Smooth muscle cell (in vitro differentiated cells): Measurements from ENCODE around the gene ACADM. TPM values are rescaled to one million over a fixed set of nuclear protein-coding genes. Genes with fewer than 3 reads are reported as not detected.

ENCODE experiments used
- DNase-seq: peaks from one replicate; lab custom pipeline; 2025; ENCODE audit not compliant: unreplicated experiment; lab: John Stamatoyannopoulos, UW
- H2AFZ ChIP-seq: fragments of 200-600 bp; sonication (generic); 2 replicates; pipeline ENCODE4 v1.6.0; 2016; ENCODE audit warnings: antibody characterized with exemption, low read depth, mild to moderate bottlenecking
- H3F3A ChIP-seq: fragments of 200-600 bp; sonication (generic); 2 replicates; pipeline ENCODE4 v1.6.0; 2017; ENCODE audit warnings: antibody characterized with exemption, low read depth
- H3K27ac ChIP-seq: fragments of 200-600 bp; sonication (generic); 2 replicates; pipeline ENCODE4 v1.5.1; 2016; ENCODE audit warnings: low read depth, mild to moderate bottlenecking
- H3K27me3 ChIP-seq: fragments of 200-600 bp; sonication (generic); 2 replicates; pipeline ENCODE4 v1.6.1; 2016; ENCODE audit warnings: low read depth, mild to moderate bottlenecking
- H3K36me3 ChIP-seq: fragments of 200-600 bp; sonication (generic); 2 replicates; pipeline ENCODE4 v1.5.1; 2016; ENCODE audit warnings: low read depth
- H3K4me1 ChIP-seq: fragments of 200-600 bp; sonication (generic); 2 replicates; pipeline ENCODE4 v1.5.1; 2016; ENCODE audit warnings: low read depth
- H3K4me2 ChIP-seq: fragments of 200-600 bp; sonication (generic); 2 replicates; pipeline ENCODE4 v1.6.0; 2016; ENCODE audit warnings: mild to moderate bottlenecking
- H3K4me3 ChIP-seq: fragments of 200-600 bp; sonication (generic); 2 replicates; pipeline ENCODE4 v1.5.1; 2016; ENCODE audit warnings: mild to moderate bottlenecking
- H3K79me2 ChIP-seq: fragments of 200-600 bp; sonication (generic); 2 replicates; pipeline ENCODE4 v1.6.0; 2016; ENCODE audit warnings: low read depth, mild to moderate bottlenecking
- H3K9ac ChIP-seq: fragments of 200-600 bp; sonication (generic); 2 replicates; pipeline ENCODE4 v1.6.0; 2016; ENCODE audit warnings: low read depth
- H3K9me3 ChIP-seq: fragments of 200-600 bp; sonication (generic); replicated peaks from 2 replicates; pipeline ENCODE4 v1.5.1; 2016; ENCODE audit warnings: low read depth
- H4K20me1 ChIP-seq: fragments of 200-600 bp; sonication (generic); 2 replicates; pipeline ENCODE4 v1.6.0; 2016; ENCODE audit warnings: low read depth
- WGBS: methylation state at CpG from one replicate; pipeline ENCODE4 v1.1.7; 2016; ENCODE audit warnings: low lambda C conversion rate; 5-methylcytosine and 5-hydroxymethylcytosine counted together
- polyA plus RNA-seq: library from polyadenylated mRNA; unstranded; fragments of >200 nt; fragmentation: Nextera tagmentation; extraction: Ambion mirVana; gene quantifications from 2 replicates; pipeline ENCODE4 v1.2.1, GENCODE V29; 2016
- total RNA-seq: library from RNA; depleted of rRNA; stranded (reverse); fragments of >200 nt; gene quantifications from 2 replicates; pipeline ENCODE4 v1.2.3, GENCODE V29; 2014
- TF ChIP-seq, protein P1 (sequence below): fragments of 200-600 bp; sonication (generic); IDR thresholded peaks from 2 replicates; pipeline ENCODE4 v1.5.1; 2017; ENCODE audit warnings: borderline replicate concordance, mild to moderate bottlenecking, antibody characterized with exemption; ENCODE audit not compliant: insufficient read depth, poor library complexity, severe bottlenecking

ACADM gene
- total and polyA plus RNA-seq, 2 experiments from 2014 or later, result 20.5 to 28.6 TPM

DNA sequence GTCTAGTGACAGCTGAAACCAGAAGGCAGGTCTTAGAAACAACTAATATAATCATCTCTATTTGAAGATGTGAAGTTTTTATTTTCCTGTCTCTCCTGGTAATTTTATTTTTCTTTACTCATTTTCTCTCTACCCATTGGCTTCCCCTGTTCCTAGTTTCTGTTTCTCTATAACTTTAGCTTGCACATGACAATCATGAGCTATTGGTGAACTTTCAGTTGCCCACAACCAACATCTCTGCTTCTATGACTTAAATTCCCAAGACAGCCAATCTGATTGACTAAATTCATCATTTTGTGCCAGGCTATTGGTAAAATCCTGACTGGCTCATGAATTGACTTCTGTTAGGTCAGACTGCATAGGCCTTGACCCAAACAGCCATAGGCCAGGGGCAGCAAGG, 13.7 kb upstream of the ACADM start:
- H3K36me3 ChIP-seq, result no peaks in the 10 kb centered on the region
- H2AFZ ChIP-seq, result no peak overlapping the region
- H3K79me2 ChIP-seq, result no peaks in the 10 kb centered on the region
- no peak overlapping the region for H3K27ac ChIP-seq
- no peak overlapping the region for H3K9ac ChIP-seq
- H3K9me3 ChIP-seq, result no peaks in the 10 kb centered on the region
- TF ChIP-seq, protein P1, sequence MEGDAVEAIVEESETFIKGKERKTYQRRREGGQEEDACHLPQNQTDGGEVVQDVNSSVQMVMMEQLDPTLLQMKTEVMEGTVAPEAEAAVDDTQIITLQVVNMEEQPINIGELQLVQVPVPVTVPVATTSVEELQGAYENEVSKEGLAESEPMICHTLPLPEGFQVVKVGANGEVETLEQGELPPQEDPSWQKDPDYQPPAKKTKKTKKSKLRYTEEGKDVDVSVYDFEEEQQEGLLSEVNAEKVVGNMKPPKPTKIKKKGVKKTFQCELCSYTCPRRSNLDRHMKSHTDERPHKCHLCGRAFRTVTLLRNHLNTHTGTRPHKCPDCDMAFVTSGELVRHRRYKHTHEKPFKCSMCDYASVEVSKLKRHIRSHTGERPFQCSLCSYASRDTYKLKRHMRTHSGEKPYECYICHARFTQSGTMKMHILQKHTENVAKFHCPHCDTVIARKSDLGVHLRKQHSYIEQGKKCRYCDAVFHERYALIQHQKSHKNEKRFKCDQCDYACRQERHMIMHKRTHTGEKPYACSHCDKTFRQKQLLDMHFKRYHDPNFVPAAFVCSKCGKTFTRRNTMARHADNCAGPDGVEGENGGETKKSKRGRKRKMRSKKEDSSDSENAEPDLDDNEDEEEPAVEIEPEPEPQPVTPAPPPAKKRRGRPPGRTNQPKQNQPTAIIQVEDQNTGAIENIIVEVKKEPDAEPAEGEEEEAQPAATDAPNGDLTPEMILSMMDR, result no peak
- no peak for DNase-seq
- no peaks in the 10 kb centered on the region for H3K4me1 ChIP-seq
- no peak overlapping the region for H3K4me2 ChIP-seq
- H3K4me3 ChIP-seq, result no peak overlapping the region
- H3F3A ChIP-seq, result no peaks in the 10 kb centered on the region
- H3K27me3 ChIP-seq, result no peaks in the 10 kb centered on the region
- no peaks in the 10 kb centered on the region for H4K20me1 ChIP-seq

DNA sequence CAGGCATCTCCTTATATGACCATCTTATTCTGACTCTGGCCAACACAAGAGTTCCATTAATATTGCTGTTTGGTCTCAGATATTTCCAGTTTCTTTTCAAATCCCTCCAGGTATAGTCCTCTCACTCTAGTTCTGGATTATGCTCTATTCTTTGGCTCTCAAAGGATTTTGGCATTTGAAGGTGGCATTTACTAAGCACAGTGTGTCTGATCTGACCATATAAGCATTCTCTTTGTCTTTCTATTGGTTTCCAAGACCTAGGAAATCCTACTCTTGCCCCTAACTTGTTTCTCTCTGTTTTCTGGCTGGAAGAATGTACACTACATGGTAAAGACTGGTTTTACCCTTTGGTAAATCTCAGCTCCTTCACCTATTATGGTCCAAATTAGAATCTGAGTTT, 12.7 kb upstream of the ACADM start:
- Histone ChIP-seq H3K4me3 (no peak overlapping the region), H3K9ac (no peak overlapping the region), H3K27ac (no peak overlapping the region), H3K4me1 (no peaks in the 10 kb centered on the region), H4K20me1 (no peaks in the 10 kb centered on the region), H2AFZ (no peak overlapping the region), H3K36me3 (no peaks in the 10 kb centered on the region), H3F3A (no peaks in the 10 kb centered on the region), H3K79me2 (no peaks in the 10 kb centered on the region), H3K4me2 (no peak overlapping the region), H3K27me3 (no peaks in the 10 kb centered on the region), H3K9me3 (no peaks in the 10 kb centered on the region)
- no peak for DNase-seq
- TF ChIP-seq, protein P1, result no peak

- no peaks in the 10 kb centered on the region for H3K4me1 ChIP-seq
Observed at GRCh38 chr1:75712306-75712705, 12.2 kb upstream of the ACADM start.

GRCh38 chr1:75719810-75720209, 4.7 kb upstream of the ACADM start:
- 65% methylated on average over 2 of the region's 2 CpGs for WGBS
- Histone ChIP-seq H3K27me3 (no peaks in the 10 kb centered on the region), H3K4me2 (no peak overlapping the region), H2AFZ (no peak overlapping the region), H3F3A (no peaks in the 10 kb centered on the region), H3K4me3 (no peak overlapping the region), H3K27ac (no peak overlapping the region), H3K9me3 (no peaks in the 10 kb centered on the region), H4K20me1 (no peaks in the 10 kb centered on the region), H3K36me3 (no peaks in the 10 kb centered on the region), H3K79me2 (no peaks in the 10 kb centered on the region), H3K4me1 (peaks cover 8% of the 10 kb centered on the region), H3K9ac (no peak overlapping the region)
- DNase-seq, result no peak
- TF ChIP-seq, protein P1, result no peak

More at GRCh38 chr1:75712306-75712705, 12.2 kb upstream of the ACADM start:
- DNase-seq, result no peak
- H4K20me1 ChIP-seq, result no peaks in the 10 kb centered on the region
- H3K36me3 ChIP-seq, result no peaks in the 10 kb centered on the region
- no peak overlapping the region for H3K9ac ChIP-seq
- no peaks in the 10 kb centered on the region for H3F3A ChIP-seq
- no peak overlapping the region for H2AFZ ChIP-seq
- no peak overlapping the region for H3K27ac ChIP-seq
- no peak overlapping the region for H3K4me2 ChIP-seq
- no peaks in the 10 kb centered on the region for H3K79me2 ChIP-seq
- no peaks in the 10 kb centered on the region for H3K27me3 ChIP-seq
- H3K4me3 ChIP-seq, result no peak overlapping the region
- no peaks in the 10 kb centered on the region for H3K9me3 ChIP-seq
- TF ChIP-seq, protein P1, result no peak
